ENCODE results near the gene TAS2R42. TPM values are rescaled to one million over a fixed set of nuclear protein-coding genes. Genes with fewer than 3 reads are reported as not detected.
A peak's percentile ranks its signal among the peaks of the same experiment; 100 is the strongest.

The TAS2R42 gene
- total and polyA plus RNA-seq, 2 of the 13 experiments (the other 11 are each of a cell fraction or from before 2014, with no cell fraction given): not detected

DNA sequence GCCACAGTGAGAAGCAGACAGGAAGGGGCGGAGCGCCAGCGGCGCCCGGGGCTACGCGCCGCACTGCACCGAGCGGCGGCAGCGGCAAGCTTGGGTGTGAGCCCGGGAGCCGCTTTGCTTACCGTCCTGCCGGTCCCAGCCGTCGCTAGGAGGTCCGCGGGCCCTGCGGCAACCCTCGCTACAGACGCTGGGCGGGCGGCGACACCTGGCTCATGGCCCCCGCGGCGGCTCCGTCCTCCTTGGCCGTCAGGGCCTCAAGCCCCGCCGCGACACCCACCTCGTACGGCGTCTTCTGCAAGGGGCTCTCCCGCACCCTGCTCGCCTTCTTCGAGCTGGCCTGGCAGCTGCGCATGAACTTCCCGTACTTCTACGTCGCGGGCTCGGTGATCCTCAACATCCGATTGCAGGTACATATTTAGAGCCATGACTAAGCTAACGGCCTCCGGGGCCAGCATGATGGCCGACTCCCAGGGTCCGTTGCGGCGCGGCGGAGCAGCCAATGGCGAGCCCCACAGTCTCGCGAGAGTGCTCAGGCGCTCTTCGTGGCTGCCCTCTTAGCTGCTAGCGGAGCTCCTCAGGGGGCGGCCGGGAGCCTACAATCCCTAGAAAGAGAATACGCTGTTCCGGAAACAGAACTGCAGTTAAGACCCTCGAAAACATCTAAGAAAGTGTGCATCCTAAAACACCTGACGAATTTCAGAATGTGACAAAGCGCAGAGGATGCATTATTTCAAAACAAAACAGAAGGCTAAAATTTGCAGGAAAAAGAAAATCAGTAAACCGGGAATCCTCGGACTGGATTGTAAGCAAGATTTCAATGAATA is 15.4 kb downstream of the TAS2R42 start, which contains the start of gene SMIM10L1 (continued):
- TF ChIP-seq ZBTB3 (CRISPR knock-in tag; IDR thresholded peaks at IDR 0.05; ENCODE audit: borderline replicate concordance, low read depth) (no peak), SUZ12 (IDR thresholded peaks at IDR 0.05; ENCODE audit: low read depth, low read length) (peak; percentile 32; the same call in 1 of the 2 replicates), MEIS1 (CRISPR knock-in tag; IDR thresholded peaks at IDR 0.05; ENCODE audit: borderline replicate concordance) (peak; percentile 29; the same call in 1 of the 2 replicates), MBNL3 (CRISPR knock-in tag; conservative IDR thresholded peaks at IDR 0.05) (no peak), GATA4 (IDR thresholded peaks at IDR 0.05; ENCODE audit: borderline replicate concordance, low read depth) (peak; percentile 39; the same call in 1 of the 2 replicates), YEATS2 (CRISPR knock-in tag; IDR thresholded peaks at IDR 0.05; ENCODE audit: borderline replicate concordance) (peak; percentile 96), TMF1 (CRISPR knock-in tag; IDR thresholded peaks at IDR 0.05; ENCODE audit: low read depth) (no peak), ZNF646 (CRISPR knock-in tag; IDR thresholded peaks at IDR 0.05) (no peak; the same call in 1 of the 2 replicates), MTERF4 (CRISPR knock-in tag; IDR thresholded peaks at IDR 0.05) (peak; percentile 85), FOXK1 (CRISPR knock-in tag; IDR thresholded peaks at IDR 0.05; ENCODE audit: borderline replicate concordance, low read depth) (peak; percentile 8; the same call in 1 of the 2 replicates), ZMYM4 (CRISPR knock-in tag; IDR thresholded peaks at IDR 0.05) (peak; percentile 99), ZC3H13 (CRISPR knock-in tag; IDR thresholded peaks at IDR 0.05) (no peak), SRSF1 (optimal IDR thresholded peaks at IDR 0.05; ENCODE audit: low read depth, low read length) (peak; percentile 58), RNF219 (CRISPR knock-in tag; IDR thresholded peaks at IDR 0.05) (peak; percentile 50; the same call in 1 of the 2 replicates), KDM6A (CRISPR knock-in tag; IDR thresholded peaks at IDR 0.05; ENCODE audit: low read depth) (no peak)
- TF ChIP-seq, protein P1, sequence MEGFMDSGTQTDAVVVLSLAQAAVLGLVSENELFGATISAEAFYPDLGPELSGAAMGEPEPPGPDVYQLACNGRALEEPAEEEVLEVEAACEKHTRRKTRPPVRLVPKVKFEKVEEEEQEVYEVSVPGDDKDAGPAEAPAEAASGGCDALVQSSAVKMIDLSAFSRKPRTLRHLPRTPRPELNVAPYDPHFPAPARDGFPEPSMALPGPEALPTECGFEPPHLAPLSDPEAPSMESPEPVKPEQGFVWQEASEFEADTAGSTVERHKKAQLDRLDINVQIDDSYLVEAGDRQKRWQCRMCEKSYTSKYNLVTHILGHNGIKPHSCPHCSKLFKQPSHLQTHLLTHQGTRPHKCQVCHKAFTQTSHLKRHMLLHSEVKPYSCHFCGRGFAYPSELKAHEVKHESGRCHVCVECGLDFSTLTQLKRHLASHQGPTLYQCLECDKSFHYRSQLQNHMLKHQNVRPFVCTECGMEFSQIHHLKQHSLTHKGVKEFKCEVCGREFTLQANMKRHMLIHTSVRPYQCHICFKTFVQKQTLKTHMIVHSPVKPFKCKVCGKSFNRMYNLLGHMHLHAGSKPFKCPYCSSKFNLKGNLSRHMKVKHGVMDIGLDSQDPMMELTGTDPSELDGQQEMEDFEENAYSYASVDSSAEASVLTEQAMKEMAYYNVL (CRISPR knock-in tag; IDR thresholded peaks at IDR 0.05; ENCODE audit: borderline replicate concordance): peak; percentile 26; the same call in 1 of the 2 replicates

All from HepG2 (cell line).